ENCODE measurements around the gene RBM38. TPM values are rescaled to one million over a fixed set of nuclear protein-coding genes. Genes with fewer than 3 reads are reported as not detected.

The RBM38 gene
- total RNA-seq, 1 donor: 8.2 TPM

- no peak for TF ChIP-seq CTCF (IDR thresholded peaks at IDR 0.05; ENCODE audit: insufficient read depth, low read depth, low read length)
- no peak for DNase-seq (ENCODE audit: low read depth)
- no peak overlapping the region for H3K4me3 ChIP-seq (ENCODE audit: low read depth, low read length)
Measured at GRCh38 chr20:57433657-57434389, 42.6 kb downstream of the RBM38 start.

DNA sequence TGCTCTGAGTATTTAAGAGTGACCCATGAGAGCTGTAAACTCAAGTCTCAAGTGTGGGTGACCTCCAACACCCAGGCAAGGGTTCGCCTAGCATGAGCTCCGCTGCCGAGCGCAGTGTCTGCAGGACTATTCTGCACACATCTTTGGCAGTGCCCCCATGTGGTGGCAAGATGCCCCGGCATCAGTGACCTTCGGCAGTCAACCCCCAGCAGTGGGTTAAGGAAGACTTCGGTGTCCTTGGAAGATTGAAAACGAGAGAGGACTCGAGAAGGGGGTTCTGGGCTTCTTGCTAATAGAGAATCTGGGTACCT is 43.1 kb downstream of the RBM38 start:
- TF ChIP-seq CTCF (IDR thresholded peaks at IDR 0.05; ENCODE audit: insufficient read depth, low read depth, low read length): no peak
- H3K4me3 ChIP-seq (ENCODE audit: low read depth, low read length): no peak overlapping the region
- no peak for DNase-seq (ENCODE audit: low read depth)

GRCh38 chr20:57435105-57435497 is 43.9 kb downstream of the RBM38 start:
- H3K4me3 ChIP-seq (ENCODE audit: low read depth, low read length): no peak overlapping the region
- no peak for TF ChIP-seq CTCF (IDR thresholded peaks at IDR 0.05; ENCODE audit: insufficient read depth, low read depth, low read length)
- DNase-seq (ENCODE audit: low read depth): no peak

GRCh38 chr20:57435498-57436222 is 44.5 kb downstream of the RBM38 start:
- no peak overlapping the region for H3K4me3 ChIP-seq (ENCODE audit: low read depth, low read length)
- DNase-seq (ENCODE audit: low read depth): no peak
- TF ChIP-seq CTCF (IDR thresholded peaks at IDR 0.05; ENCODE audit: insufficient read depth, low read depth, low read length): no peak

DNA sequence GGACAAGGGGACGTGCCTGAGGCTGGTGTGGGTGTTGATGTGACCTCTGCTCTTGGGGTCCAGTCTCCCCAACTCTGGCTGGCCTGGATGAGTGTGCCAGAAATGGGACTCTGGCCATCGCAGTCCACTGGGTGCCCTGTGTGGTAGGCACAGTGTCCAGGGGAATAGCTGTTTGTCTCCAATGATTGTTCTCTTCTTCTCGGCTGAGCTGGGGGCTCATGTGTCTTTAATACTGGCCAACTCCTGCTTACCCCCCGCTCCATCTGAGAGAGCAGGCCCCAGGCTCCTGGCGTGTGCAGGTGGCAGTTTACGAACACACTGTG is 45.0 kb downstream of the RBM38 start:
- no peak for DNase-seq (ENCODE audit: low read depth)
- H3K4me3 ChIP-seq (ENCODE audit: low read depth, low read length): no peak overlapping the region
- TF ChIP-seq CTCF (IDR thresholded peaks at IDR 0.05; ENCODE audit: insufficient read depth, low read depth, low read length): no peak

- no peak for DNase-seq (ENCODE audit: low read depth)
- TF ChIP-seq CTCF (IDR thresholded peaks at IDR 0.05; ENCODE audit: insufficient read depth, low read depth, low read length): no peak
- H3K4me3 ChIP-seq (ENCODE audit: low read depth, low read length): no peak overlapping the region
Measured at GRCh38 chr20:57437267-57437666, 46.1 kb downstream of the RBM38 start.
